Caco-2 (cell line): ENCODE data around the gene SBF2. TPM values are rescaled to one million over a fixed set of nuclear protein-coding genes. Genes with fewer than 3 reads are reported as not detected.
A peak's percentile ranks its signal among the peaks of the same experiment; 100 is the strongest.

ENCODE experiments used
- BruUV-seq: library from RNA; stranded (reverse); fragments of 400-500 nt; replicated peaks from 2 replicates; lab custom pipeline; 2021; lab: Mats Ljungman, UMichigan
- CTCF ChIA-PET: fragments of 300-600 bp; sonication (Branson Sonifier 250); formaldehyde crosslinking; loops from one replicate; lab custom pipeline; 2022; ENCODE audit warnings: antibody characterized with exemption; lab: Charles Lee
- POLR2A ChIA-PET: fragments of 300-600 bp; sonication (Branson Sonifier 250); formaldehyde crosslinking; loops from one replicate; lab custom pipeline; 2022; ENCODE audit warnings: antibody characterized with exemption; lab: Charles Lee
- DNase-seq, 2 experiments: peaks; one replicate each; pipeline versions ENCODE4 v3.0.0 to v3.0.0-alpha.2; 2020 to 2022
- H3K27me3 ChIP-seq: replicated peaks from 2 replicates; pipeline ENCODE4 v1.6.0; 2011; ENCODE audit warnings: low read length; ENCODE audit not compliant: control insufficient read depth, insufficient read depth
- H3K36me3 ChIP-seq: 2 replicates; pipeline ENCODE4 v1.5.1; 2011; ENCODE audit warnings: low read length; ENCODE audit not compliant: control insufficient read depth, insufficient read depth
- H3K4me1 ChIP-seq: fragments of 250-450 bp; sonication (Bioruptor Pico); 2 replicates; pipeline ENCODE4 v1.5.1; 2020; ENCODE audit warnings: mild to moderate bottlenecking
- H3K4me3 ChIP-seq: 2 replicates; pipeline ENCODE4 v1.5.1; 2011; ENCODE audit warnings: low read depth, mild to moderate bottlenecking, control low read depth, low read length
- H3K9me3 ChIP-seq: fragments of 250-450 bp; sonication (Bioruptor Pico); 2 replicates; pipeline ENCODE4 v1.5.1; 2020; ENCODE audit warnings: mild to moderate bottlenecking, moderate library complexity
- H3K27ac Mint-ChIP-seq: one replicate; pipeline ENCODE4 v1.8.0; 2022; ENCODE audit warnings: mixed read lengths; ENCODE audit not compliant: unreplicated experiment
- H3K27me3 Mint-ChIP-seq: one replicate; pipeline ENCODE4 v1.8.0; 2022; ENCODE audit warnings: mixed read lengths; ENCODE audit not compliant: insufficient read depth, unreplicated experiment
- H3K36me3 Mint-ChIP-seq: one replicate; pipeline ENCODE4 v1.8.0; 2022; ENCODE audit warnings: mild to moderate bottlenecking, mixed read lengths; ENCODE audit not compliant: insufficient read depth, unreplicated experiment
- H3K4me1 Mint-ChIP-seq: one replicate; pipeline ENCODE4 v1.8.0; 2022; ENCODE audit warnings: low read depth, mixed read lengths; ENCODE audit not compliant: unreplicated experiment
- H3K4me3 Mint-ChIP-seq: one replicate; pipeline ENCODE4 v1.8.0; 2022; ENCODE audit warnings: mild to moderate bottlenecking, moderate library complexity, mixed read lengths; ENCODE audit not compliant: unreplicated experiment
- H3K9me3 Mint-ChIP-seq: one replicate; pipeline ENCODE4 v1.8.0; 2022; ENCODE audit warnings: mixed read lengths; ENCODE audit not compliant: unreplicated experiment
- CTCF ChIP-seq, 2 experiments: fragments of 200-600 bp in 1 of 2; IDR thresholded peaks; 1 replicate in 1 of 2; 2 replicates in 1 of 2; pipeline versions ENCODE4 v1.5.1 to v1.8.0; 2011 to 2022; ENCODE audit warnings: antibody characterized with exemption in 1 of 2, control low read depth in 1 of 2, inconsistent platforms in 1 of 2, low read depth in 1 of 2, low read length in 1 of 2, mild to moderate bottlenecking in 1 of 2, moderate library complexity in 1 of 2; ENCODE audit not compliant: insufficient read depth in 1 of 2, severe bottlenecking in 1 of 2, unreplicated experiment in 1 of 2
- intact Hi-C: fragments of 100-400 bp; cut with micrococcal nuclease; formaldehyde crosslinking; loops from one replicate; pipeline ENCODE4 v1.10.0; 2022; ENCODE audit not compliant: unreplicated experiment
- total RNA-seq: library from RNA; stranded (reverse); gene quantifications from 2 replicates; pipeline ENCODE4 v1.2.3, GENCODE V29; 2022

SBF2 gene
- total RNA-seq, 1 experiment from 2014 or later: 72.2 TPM

- no peak for TF ChIP-seq CTCF (IDR thresholded peaks at IDR 0.05; ENCODE audit: insufficient read depth in 1 of 2, low read depth in 1 of 2, low read length in 1 of 2, severe bottlenecking in 1 of 2, unreplicated experiment in 1 of 2)
- intact Hi-C loops: no loop called here
- no TSS peak for BruUV-seq
Observed at GRCh38 chr11:9886595-9886994, 407.4 kb downstream of the SBF2 start.

GRCh38 chr11:9884601-9885000 is 409.4 kb downstream of the SBF2 start:
- Mint-ChIP-seq H3K27ac (no peak overlapping the region), H3K27me3 (no peaks in the 10 kb centered on the region), H3K4me1 (peaks cover 22% of the 10 kb centered on the region), H3K4me3 (no peak overlapping the region), H3K9me3 (no peaks in the 10 kb centered on the region), H3K36me3 (no peaks in the 10 kb centered on the region)
- H3K4me3 ChIP-seq: no peak overlapping the region
- H3K27me3 ChIP-seq: no peaks in the 10 kb centered on the region
- no TSS peak for BruUV-seq
- TF ChIP-seq CTCF (IDR thresholded peaks at IDR 0.05; ENCODE audit: insufficient read depth in 1 of 2, low read depth in 1 of 2, low read length in 1 of 2, severe bottlenecking in 1 of 2, unreplicated experiment in 1 of 2): no peak
- H3K9me3 ChIP-seq: no peaks in the 10 kb centered on the region
- CTCF ChIA-PET: no interaction called here
- peaks cover 11% of the 10 kb centered on the region for H3K4me1 ChIP-seq
- POLR2A ChIA-PET: no interaction called here
- intact Hi-C loops: no loop called here
- DNase-seq: no peak
- no peaks in the 10 kb centered on the region for H3K36me3 ChIP-seq

More at GRCh38 chr11:9886595-9886994, 407.4 kb downstream of the SBF2 start:
- H3K27me3 Mint-ChIP-seq: no peaks in the 10 kb centered on the region
- H3K4me3 Mint-ChIP-seq: no peak overlapping the region
- no peaks in the 10 kb centered on the region for H3K36me3 Mint-ChIP-seq
- peak overlapping the region; percentile 3 for H3K27ac Mint-ChIP-seq
- ChIA-PET POLR2A (no interaction called here), CTCF (no interaction called here)
- Histone ChIP-seq H3K4me1 (peaks cover 6% of the 10 kb centered on the region; the same call in 1 of the 2 replicates), H3K4me3 (no peak overlapping the region), H3K27me3 (no peaks in the 10 kb centered on the region), H3K9me3 (no peaks in the 10 kb centered on the region), H3K36me3 (no peaks in the 10 kb centered on the region)
- DNase-seq: no peak
- H3K4me1 Mint-ChIP-seq: peaks cover 22% of the 10 kb centered on the region
- H3K9me3 Mint-ChIP-seq: no peaks in the 10 kb centered on the region

GRCh38 chr11:9880657-9881056 is 413.4 kb downstream of the SBF2 start:
- peak overlapping the region; percentile 32 for H3K27ac Mint-ChIP-seq
- Histone ChIP-seq H3K4me1 (peaks cover 35% of the 10 kb centered on the region), H3K4me3 (no peak overlapping the region), H3K27me3 (no peaks in the 10 kb centered on the region), H3K36me3 (no peaks in the 10 kb centered on the region), H3K9me3 (peaks cover 10% of the 10 kb centered on the region)
- no TSS peak for BruUV-seq
- peaks cover 10% of the 10 kb centered on the region for H3K9me3 Mint-ChIP-seq
- intact Hi-C loops: no loop called here
- no peak for TF ChIP-seq CTCF (IDR thresholded peaks at IDR 0.05; ENCODE audit: insufficient read depth in 1 of 2, low read depth in 1 of 2, low read length in 1 of 2, severe bottlenecking in 1 of 2, unreplicated experiment in 1 of 2)
- no peaks in the 10 kb centered on the region for H3K27me3 Mint-ChIP-seq
- CTCF ChIA-PET: no interaction called here
- H3K36me3 Mint-ChIP-seq: peaks cover 6% of the 10 kb centered on the region
- H3K4me1 Mint-ChIP-seq: peaks cover 22% of the 10 kb centered on the region
- DNase-seq: no peak
- H3K4me3 Mint-ChIP-seq: no peak overlapping the region
- POLR2A ChIA-PET: no interaction called here
